GM12878 (cell line): Measurements from ENCODE around the gene GABRB3. TPM values are rescaled to one million over a fixed set of nuclear protein-coding genes. Genes with fewer than 3 reads are reported as not detected.

Source experiments
- ATAC-seq: fragments of 200-7000 bp; cut with Tn5 transposase; 3 replicates; pipeline ENCODE4 v1.9.1; 2020; ENCODE audit warnings: mild to moderate bottlenecking, moderate library complexity
- BruUV-seq: library from RNA; stranded (reverse); fragments of 400-500 nt; replicated peaks from 2 replicates; lab custom pipeline; 2021; lab: Mats Ljungman, UMichigan
- CTCF ChIA-PET: fragments of 300-600 bp; sonication (Branson Sonifier 250); formaldehyde crosslinking; extraction: SDS; loops from one replicate; lab custom pipeline; 2021; ENCODE audit warnings: inconsistent platforms; lab: Yijun Ruan, JAX
- POLR2A ChIA-PET: fragments of 350-600 bp; formaldehyde crosslinking; extraction: SDS; loops from one replicate; lab custom pipeline; 2021; ENCODE audit warnings: inconsistent platforms; lab: Charles Lee
- RAD21 ChIA-PET: fragments of 300-600 bp; sonication (Branson Sonifier 250); formaldehyde crosslinking; loops from one replicate; lab custom pipeline; 2023; ENCODE audit warnings: antibody characterized with exemption; ENCODE audit not compliant: unreplicated experiment; lab: Charles Lee
- SMC1A ChIA-PET: fragments of 300-600 bp; sonication (Branson Sonifier 250); formaldehyde crosslinking; loops from one replicate; lab custom pipeline; 2023; ENCODE audit not compliant: unreplicated experiment, uncharacterized antibody; lab: Charles Lee
- DNase-seq: peaks from one replicate; pipeline ENCODE4 v3.0.0-alpha.2; 2011; ENCODE audit warnings: low read depth, low spot score
- FAIRE-seq: peaks from 3 replicates; lab custom pipeline; 2011; peaks lifted over from hg19 to GRCh38; lab: Jason Lieb, UNC
- H2AFZ ChIP-seq: 2 replicates; pipeline ENCODE4 v1.6.0; 2011; ENCODE audit warnings: low read depth, low read length, control low read depth; ENCODE audit not compliant: control insufficient read depth
- H3K27ac ChIP-seq: 2 replicates; pipeline ENCODE4 v1.5.1; 2011; ENCODE audit warnings: control low read depth; ENCODE audit not compliant: control insufficient read depth, insufficient read depth
- H3K27me3 ChIP-seq, 2 experiments: replicated peaks in 1 of 2; 2 replicates each; pipeline versions ENCODE4 v1.6.0 to v1.6.1; 2011; ENCODE audit warnings: low read length in 1 of 2; ENCODE audit not compliant: control insufficient read depth in 2 of 2, insufficient read depth in 2 of 2
- H3K36me3 ChIP-seq, 2 experiments: 2 replicates each; pipeline ENCODE4 v1.5.1; 2011; ENCODE audit warnings: low read length in 1 of 2; ENCODE audit not compliant: control insufficient read depth in 2 of 2, insufficient read depth in 2 of 2
- H3K4me1 ChIP-seq: 2 replicates; pipeline ENCODE4 v1.6.1; 2011; ENCODE audit warnings: mild to moderate bottlenecking, low read length, moderate library complexity, mixed read lengths; ENCODE audit not compliant: control insufficient read depth, insufficient read depth
- H3K4me2 ChIP-seq: 2 replicates; pipeline ENCODE4 v1.6.0; 2011; ENCODE audit warnings: control low read depth; ENCODE audit not compliant: control insufficient read depth, insufficient read depth
- H3K4me3 ChIP-seq: fragments of 200-600 bp; sonication (generic); 2 replicates; pipeline ENCODE4 v1.5.1; 2016
- H3K79me2 ChIP-seq: 2 replicates; pipeline ENCODE4 v1.6.0; 2011; ENCODE audit warnings: low read length; ENCODE audit not compliant: control insufficient read depth, insufficient read depth
- H3K9ac ChIP-seq: 2 replicates; pipeline ENCODE4 v1.8.0; 2011; ENCODE audit warnings: low read length, control low read depth, mixed read lengths; ENCODE audit not compliant: control insufficient read depth, insufficient read depth
- H3K9me3 ChIP-seq: replicated peaks from 3 replicates; pipeline ENCODE4 v1.5.1; 2011; ENCODE audit warnings: mild to moderate bottlenecking, low read length; ENCODE audit not compliant: control insufficient read depth, insufficient read depth
- H4K20me1 ChIP-seq: 2 replicates; pipeline ENCODE4 v1.6.0; 2011; ENCODE audit not compliant: control insufficient read depth, insufficient read depth
- MXI1 ChIP-seq: fragments of 150-350 bp; IDR thresholded peaks from 2 replicates; pipeline ENCODE4 v1.6.1; 2011; ENCODE audit warnings: low read depth, mild to moderate bottlenecking, inconsistent platforms, low read length, improper control_type of control experiment
- MYB ChIP-seq: fragments of 150-350 bp; IDR thresholded peaks from 2 replicates; pipeline ENCODE4 v1.6.1; 2014; ENCODE audit warnings: mild to moderate bottlenecking, low read depth, low read length, borderline replicate concordance
- PKNOX1 ChIP-seq: fragments of 450-650 bp; IDR thresholded peaks from 2 replicates; pipeline ENCODE4 v1.6.1; 2016; ENCODE audit warnings: mild to moderate bottlenecking
- RAD21 ChIP-seq: IDR thresholded peaks from 2 replicates; pipeline ENCODE4 v1.6.1; 2011; ENCODE audit warnings: mild to moderate bottlenecking, low read depth, low read length, moderate library complexity; ENCODE audit not compliant: insufficient read depth
- TAF1 ChIP-seq: IDR thresholded peaks from 2 replicates; pipeline ENCODE4 v1.6.1; 2011; ENCODE audit warnings: mild to moderate bottlenecking, low read depth, low read length, borderline replicate concordance
- TCF12 ChIP-seq: IDR thresholded peaks from 2 replicates; pipeline ENCODE4 v1.6.1; 2011; ENCODE audit warnings: low read depth, mild to moderate bottlenecking, low read length
- WRNIP1 ChIP-seq: IDR thresholded peaks from 2 replicates; pipeline ENCODE4 v1.6.1; 2011; ENCODE audit warnings: low read depth, low read length, improper control_type of control experiment, borderline replicate concordance
- ZNF384 ChIP-seq: IDR thresholded peaks from 2 replicates; pipeline ENCODE4 v1.6.1; 2012; ENCODE audit warnings: low read depth, mild to moderate bottlenecking, low read length, improper control_type of control experiment, borderline replicate concordance
- WGBS: methylation state at CpG from one replicate; pipeline ENCODE4 v1.1.6; 2016; ENCODE audit warnings: low lambda C conversion rate; ENCODE audit not compliant: insufficient replicate concordance, insufficient coverage; ENCODE audit errors: missing lambda C conversion rate; 5-methylcytosine and 5-hydroxymethylcytosine counted together
- in situ Hi-C: fragments of 300-500 bp; cut with MboI; formaldehyde crosslinking; loops from 9 replicates; pipeline ENCODE4 v1.14.3; 2018; ENCODE audit warnings: mixed read lengths
- intact Hi-C: fragments of 100-400 bp; cut with micrococcal nuclease; formaldehyde crosslinking; loops from one replicate; pipeline ENCODE4 v1.14.2; 2022; ENCODE audit not compliant: unreplicated experiment
- polyA plus RNA-seq, 11 experiments: library from polyadenylated mRNA; depleted of rRNA in 4 of 11; unstranded in 6 of 11; stranded (reverse) in 5 of 11; fragments of >200 nt; fragmentation: Nextera tagmentation in 4 of 11; fragmentation: Illumina TruSeq in 1 of 11; extraction: Ambion mirVana in 4 of 11; extraction: Trizol in 1 of 11; gene quantifications; 1 replicate in 1 of 11; 2 replicates in 10 of 11; pipeline versions ENCODE4 v1.2.1 to v1.2.3, GENCODE V29; 2011 to 2016; ENCODE audit warnings: inconsistent platforms in 2 of 11, missing spikeins in 2 of 11, low read depth in 1 of 11
- total RNA-seq, 4 experiments: library from RNA; depleted of rRNA in 3 of 4; stranded (reverse); fragments of >200 nt in 3 of 4; fragmentation: Illumina TruSeq in 1 of 4; extraction: Trizol in 1 of 4; gene quantifications; 2 replicates each; pipeline versions ENCODE4 v1.2.1 to v1.2.3, GENCODE V29; 2013 to 2021
- TF ChIP-seq, protein P1 (sequence below): IDR thresholded peaks from 2 replicates; pipeline ENCODE4 v1.6.1; 2012; ENCODE audit warnings: low read length, inconsistent platforms
- TF ChIP-seq, protein P2 (sequence below): fragments of 450-650 bp; IDR thresholded peaks from 2 replicates; pipeline ENCODE4 v1.6.1; 2017; ENCODE audit warnings: mild to moderate bottlenecking, low read depth, inconsistent platforms; ENCODE audit not compliant: poor library complexity, severe bottlenecking

GABRB3 gene
- total and polyA plus RNA-seq, 10 of the 15 experiments (the other 5 are each of a cell fraction or from before 2014, with no cell fraction given), result 0.05 to 0.08 (median 0.05) TPM; not detected in 7

GRCh38 chr15:26773917-26774316, 1.1 kb upstream of the GABRB3 start (continued):
- TF ChIP-seq PKNOX1, result no peak

DNA sequence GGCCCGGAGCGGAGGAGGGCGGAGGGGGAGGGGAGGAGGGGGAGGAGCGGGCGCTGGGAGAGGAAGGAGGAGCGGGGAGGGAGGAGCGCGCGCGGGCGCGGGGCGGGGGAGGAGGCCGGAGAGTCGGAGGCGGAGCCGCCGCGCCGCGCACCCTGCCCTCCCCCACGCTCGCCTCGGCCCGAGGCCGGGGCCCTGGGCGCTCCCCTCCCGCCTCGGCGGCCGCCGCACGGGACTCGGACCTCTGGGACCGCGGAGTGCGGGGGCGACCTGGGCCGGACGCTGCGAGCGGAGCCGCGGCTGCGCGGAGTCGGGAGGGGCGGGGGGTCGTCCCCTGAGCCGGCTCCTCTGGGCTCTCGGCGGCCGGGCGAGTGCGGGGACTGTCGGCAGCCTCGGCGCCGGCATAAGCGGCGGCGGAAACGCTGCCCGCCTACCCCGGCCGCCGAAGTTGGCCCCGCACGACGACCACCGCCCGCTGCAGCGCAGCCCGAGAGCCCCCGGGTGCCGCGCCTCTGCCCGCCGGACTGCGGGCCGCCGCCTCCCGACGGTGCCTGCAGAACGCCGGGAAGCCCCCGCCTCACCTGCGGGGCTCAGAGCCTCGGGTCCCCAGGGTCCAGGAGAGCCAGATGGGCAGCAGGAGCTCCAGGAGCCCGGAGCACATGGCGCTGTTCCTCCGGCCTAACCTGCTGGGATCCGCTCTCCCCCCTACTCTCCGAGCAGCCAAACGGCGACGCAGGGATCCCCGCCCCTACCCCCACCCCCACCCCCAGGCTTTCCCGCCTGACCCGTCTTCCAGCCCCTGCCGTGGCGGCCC, 406 bp upstream of the GABRB3 start:
- Histone ChIP-seq H3K27me3 (no peaks in the 10 kb centered on the region), H3K4me2 (no peak overlapping the region), H3K9ac (no peak overlapping the region), H3K4me1 (no peaks in the 10 kb centered on the region), H3K4me3 (no peak overlapping the region), H3K9me3 (no peaks in the 10 kb centered on the region; the same call in 2 of the 3 replicates), H3K36me3 (no peaks in the 10 kb centered on the region), H4K20me1 (no peaks in the 10 kb centered on the region), H2AFZ (no peak overlapping the region), H3K27ac (no peak overlapping the region), H3K79me2 (no peaks in the 10 kb centered on the region)
- ChIA-PET SMC1A (no interaction called here), POLR2A (no interaction called here), CTCF (no interaction called here), RAD21 (no interaction called here)
- 43% methylated on average over 21 of the region's 102 CpGs for whole genome bisulfite sequencing
- intact Hi-C loops (no loop called here), in situ Hi-C loops (no loop called here)
- DNase-seq, result no peak
- FAIRE-seq, result no peak
- no peak for ATAC-seq
- BruUV-seq, result no TSS peak
- TF ChIP-seq TCF12 (no peak), RAD21 (no peak), TAF1 (no peak), MXI1 (no peak), WRNIP1 (no peak), ZNF384 (no peak), MYB (no peak)
- TF ChIP-seq, protein P1, sequence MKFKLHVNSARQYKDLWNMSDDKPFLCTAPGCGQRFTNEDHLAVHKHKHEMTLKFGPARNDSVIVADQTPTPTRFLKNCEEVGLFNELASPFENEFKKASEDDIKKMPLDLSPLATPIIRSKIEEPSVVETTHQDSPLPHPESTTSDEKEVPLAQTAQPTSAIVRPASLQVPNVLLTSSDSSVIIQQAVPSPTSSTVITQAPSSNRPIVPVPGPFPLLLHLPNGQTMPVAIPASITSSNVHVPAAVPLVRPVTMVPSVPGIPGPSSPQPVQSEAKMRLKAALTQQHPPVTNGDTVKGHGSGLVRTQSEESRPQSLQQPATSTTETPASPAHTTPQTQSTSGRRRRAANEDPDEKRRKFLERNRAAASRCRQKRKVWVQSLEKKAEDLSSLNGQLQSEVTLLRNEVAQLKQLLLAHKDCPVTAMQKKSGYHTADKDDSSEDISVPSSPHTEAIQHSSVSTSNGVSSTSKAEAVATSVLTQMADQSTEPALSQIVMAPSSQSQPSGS, result no peak
- TF ChIP-seq, protein P2, sequence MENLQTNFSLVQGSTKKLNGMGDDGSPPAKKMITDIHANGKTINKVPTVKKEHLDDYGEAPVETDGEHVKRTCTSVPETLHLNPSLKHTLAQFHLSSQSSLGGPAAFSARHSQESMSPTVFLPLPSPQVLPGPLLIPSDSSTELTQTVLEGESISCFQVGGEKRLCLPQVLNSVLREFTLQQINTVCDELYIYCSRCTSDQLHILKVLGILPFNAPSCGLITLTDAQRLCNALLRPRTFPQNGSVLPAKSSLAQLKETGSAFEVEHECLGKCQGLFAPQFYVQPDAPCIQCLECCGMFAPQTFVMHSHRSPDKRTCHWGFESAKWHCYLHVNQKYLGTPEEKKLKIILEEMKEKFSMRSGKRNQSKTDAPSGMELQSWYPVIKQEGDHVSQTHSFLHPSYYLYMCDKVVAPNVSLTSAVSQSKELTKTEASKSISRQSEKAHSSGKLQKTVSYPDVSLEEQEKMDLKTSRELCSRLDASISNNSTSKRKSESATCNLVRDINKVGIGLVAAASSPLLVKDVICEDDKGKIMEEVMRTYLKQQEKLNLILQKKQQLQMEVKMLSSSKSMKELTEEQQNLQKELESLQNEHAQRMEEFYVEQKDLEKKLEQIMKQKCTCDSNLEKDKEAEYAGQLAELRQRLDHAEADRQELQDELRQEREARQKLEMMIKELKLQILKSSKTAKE, result no peak
